VCaP (cell line): ENCODE measurements around the gene CXCL10.

Experiments
- H3K27ac ChIP-seq: fragments of 450-650 bp; 2 replicates; pipeline ENCODE4 v1.5.1; 2017
- CTCF ChIP-seq: fragments of 450-650 bp; conservative IDR thresholded peaks from 2 replicates; pipeline ENCODE4 v1.5.1; 2017; ENCODE audit warnings: mild to moderate bottlenecking, moderate library complexity

The CXCL10 gene

GRCh38 chr4:76010576-76010975 lies 12.7 kb downstream of the CXCL10 start:
- H3K27ac ChIP-seq, result no peak overlapping the region
- TF ChIP-seq CTCF, result no peak

- no peak for TF ChIP-seq CTCF
- H3K27ac ChIP-seq, result peak overlapping the region; percentile 64; the same call in 1 of the 2 replicates
These were observed 14.0 kb downstream of the CXCL10 start for GRCh38 chr4:76009311-76009710.

GRCh38 chr4:76007089-76007862 lies 16.0 kb downstream of the CXCL10 start, which contains the start of gene CXCL9:
Gene CXCL9 (minus strand): TSS chr4:76007509. CDS start chr4:76007449, 60 bp downstream.
- no peak for TF ChIP-seq CTCF
- peak within 1 kb of the TSS; percentile 64 for H3K27ac ChIP-seq

GRCh38 chr4:76003620-76004019 lies 19.7 kb downstream of the CXCL10 start:
- H3K27ac ChIP-seq, result peak overlapping the region; percentile 79

GRCh38 chr4:76003035-76003434 lies 20.3 kb downstream of the CXCL10 start:
- no peak for TF ChIP-seq CTCF
- peak overlapping the region; percentile 79 for H3K27ac ChIP-seq

More at GRCh38 chr4:76003620-76004019, 19.7 kb downstream of the CXCL10 start:
- no peak for TF ChIP-seq CTCF

- no peak for TF ChIP-seq CTCF
- peak overlapping the region; percentile 79 for H3K27ac ChIP-seq
These were observed 21.1 kb downstream of the CXCL10 start for GRCh38 chr4:76002176-76002575.

GRCh38 chr4:76001700-76002099 lies 21.6 kb downstream of the CXCL10 start:
- no peak for TF ChIP-seq CTCF
- peak overlapping the region; percentile 79 for H3K27ac ChIP-seq
